GM19438 (cell line): ENCODE results near the gene PCSK5.

Experiments used
- ATAC-seq: cut with Tn5 transposase; IDR thresholded peaks from one replicate; pipeline ENCODE4 v1.9.1; 2021; ENCODE audit warnings: low read depth; ENCODE audit not compliant: unreplicated experiment

Gene PCSK5

GRCh38 chr9:75918154-75918553 lies 27.7 kb downstream of the PCSK5 start:
- no peak for ATAC-seq

- no peak for ATAC-seq
Observed at GRCh38 chr9:75918909-75919308, 28.4 kb downstream of the PCSK5 start.

DNA sequence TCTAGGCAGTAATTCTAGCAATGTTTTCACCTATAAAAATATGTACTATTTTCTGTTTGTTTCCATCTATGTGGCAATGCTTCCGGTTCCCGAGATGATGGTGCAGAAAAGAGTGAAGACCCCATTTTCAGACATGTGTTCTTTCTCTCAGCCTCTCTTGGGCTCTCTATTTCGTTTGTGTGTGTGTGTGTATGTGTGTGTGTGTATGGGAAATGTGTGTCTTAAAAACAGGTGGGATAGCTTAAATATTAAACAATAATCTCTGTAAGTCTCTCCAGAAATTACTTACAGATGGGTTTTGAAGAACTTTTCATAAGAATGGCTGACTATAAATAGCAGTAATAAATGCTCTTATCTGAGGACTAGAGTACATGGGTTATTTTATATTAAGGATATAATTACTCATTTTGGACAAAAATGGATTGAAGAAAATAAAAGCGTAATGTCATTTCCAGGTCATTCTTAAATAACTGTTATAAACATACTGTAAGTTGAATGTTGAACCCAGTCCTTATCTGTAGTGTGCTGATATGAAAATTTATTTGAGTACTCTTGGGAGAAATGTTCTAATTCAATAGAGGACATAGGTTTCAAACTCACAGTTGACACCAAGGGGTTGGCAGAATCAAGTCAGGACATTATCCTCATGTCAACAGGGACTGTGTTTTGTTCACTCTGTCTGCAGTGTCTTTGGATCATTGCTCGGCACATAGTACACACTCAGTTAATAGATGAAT lies 31.1 kb downstream of the PCSK5 start:
- no peak for ATAC-seq

- ATAC-seq: no peak
Observed at GRCh38 chr9:75926385-75926784, 35.9 kb downstream of the PCSK5 start.

DNA sequence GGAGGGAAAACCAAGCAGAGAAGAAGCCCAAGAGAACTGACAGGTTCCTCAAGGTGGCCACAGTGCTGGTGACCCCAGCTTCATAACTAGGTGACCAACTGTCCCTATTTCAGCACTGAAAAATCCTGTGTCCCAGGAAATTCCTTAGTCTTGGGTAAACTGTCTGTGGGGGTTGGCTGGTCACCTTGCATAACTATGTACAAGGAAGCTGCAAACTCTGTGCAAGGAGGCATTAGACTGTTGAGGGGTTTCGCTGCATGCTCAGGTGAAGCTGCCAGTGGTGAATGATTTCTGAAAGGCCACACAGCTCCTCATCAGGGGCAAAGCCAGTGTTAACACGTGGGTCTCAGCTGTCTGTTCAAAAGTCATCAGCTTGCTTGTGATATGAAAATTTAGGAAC lies 36.9 kb downstream of the PCSK5 start:
- no peak for ATAC-seq

- ATAC-seq: no peak
Observed at GRCh38 chr9:75930190-75930589, 39.7 kb downstream of the PCSK5 start.

- ATAC-seq: no peak
Observed at GRCh38 chr9:75930730-75931321, 40.4 kb downstream of the PCSK5 start.

DNA sequence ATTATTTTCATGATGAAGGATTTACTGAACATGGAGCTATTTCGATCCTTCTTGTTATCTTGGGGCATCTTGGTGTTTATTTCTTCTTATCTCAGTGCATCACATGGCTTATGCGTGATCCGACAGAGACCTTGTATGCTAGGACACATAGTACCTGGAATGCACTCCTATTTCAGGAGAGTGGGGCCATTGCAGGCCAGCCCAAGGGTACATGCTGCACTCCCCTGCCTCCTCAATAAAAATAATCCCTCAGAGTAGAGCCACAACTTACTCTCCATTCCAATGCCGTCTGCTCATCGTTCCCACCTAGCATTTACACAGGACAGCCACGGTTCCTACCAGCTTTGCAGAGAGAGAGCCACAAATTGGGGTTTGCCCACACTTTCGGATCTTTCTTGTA lies 43.5 kb downstream of the PCSK5 start:
- no peak for ATAC-seq

DNA sequence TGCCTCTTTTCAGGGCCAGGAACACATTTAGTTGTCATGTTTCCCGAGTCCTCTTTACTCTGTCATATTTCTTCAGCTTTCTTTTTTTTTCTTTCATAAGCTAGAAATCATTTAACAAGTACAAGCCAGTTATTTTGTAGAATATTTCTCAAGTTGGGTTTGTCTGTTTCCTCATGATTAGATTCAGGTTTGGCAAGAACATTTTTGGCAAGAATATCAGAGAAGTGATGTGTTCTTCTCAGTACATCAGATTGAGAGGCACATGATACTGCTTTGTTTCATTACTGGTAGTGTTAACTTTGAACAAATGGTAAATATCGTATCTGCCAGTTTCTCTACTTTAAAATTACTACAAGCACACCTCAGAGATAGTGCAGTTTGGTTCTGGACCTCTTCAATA lies 45.1 kb downstream of the PCSK5 start:
- no peak for ATAC-seq

GRCh38 chr9:75937521-75938258 lies 47.2 kb downstream of the PCSK5 start:
- no peak for ATAC-seq

- ATAC-seq: no peak
Observed at GRCh38 chr9:75938946-75939345, 48.5 kb downstream of the PCSK5 start.

- no peak for ATAC-seq
Observed at GRCh38 chr9:75939536-75940111, 49.2 kb downstream of the PCSK5 start.

DNA sequence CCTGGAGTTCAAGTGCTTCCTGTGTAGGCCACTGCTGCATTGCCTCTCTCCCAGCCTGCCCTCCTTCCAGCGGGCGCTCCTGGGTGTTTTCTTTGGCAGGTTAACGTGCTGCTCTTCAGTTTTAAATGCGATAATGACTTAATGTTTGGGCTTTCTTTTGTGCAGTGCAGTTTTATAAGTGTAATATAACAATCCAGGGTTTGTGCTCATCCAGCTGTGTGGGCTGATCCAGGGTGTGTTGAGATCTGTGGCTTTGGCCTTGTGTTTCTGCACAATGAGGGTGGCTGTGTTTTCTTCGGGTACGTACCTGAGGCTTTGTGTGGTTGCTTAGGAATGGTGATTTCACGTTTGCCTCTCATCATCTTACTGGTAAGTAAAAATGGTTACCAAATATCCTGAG lies 50.6 kb downstream of the PCSK5 start:
- ATAC-seq: no peak

GRCh38 chr9:75941577-75942311 lies 51.3 kb downstream of the PCSK5 start:
- no peak for ATAC-seq

- no peak for ATAC-seq
Observed at GRCh38 chr9:75946766-75947165, 56.3 kb downstream of the PCSK5 start.

DNA sequence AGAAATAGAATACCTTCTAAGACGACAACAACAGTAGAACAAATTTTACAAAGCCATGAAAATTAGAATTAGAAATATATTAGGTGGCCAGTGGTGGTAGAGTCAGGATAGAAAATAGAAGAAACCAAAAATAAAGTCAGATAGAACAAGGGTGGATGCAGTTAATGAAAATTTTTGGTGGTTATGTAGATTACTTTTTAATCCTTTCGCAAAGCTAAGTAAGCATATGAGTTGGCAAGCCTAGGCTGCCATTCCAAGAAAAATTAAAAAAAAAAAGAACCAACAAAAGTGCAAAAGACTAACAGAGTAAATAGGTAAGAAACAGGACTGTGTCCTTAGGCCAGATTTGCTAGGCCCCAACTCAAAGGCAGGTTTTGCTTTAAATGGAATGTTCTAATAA lies 56.8 kb downstream of the PCSK5 start:
- no peak for ATAC-seq

DNA sequence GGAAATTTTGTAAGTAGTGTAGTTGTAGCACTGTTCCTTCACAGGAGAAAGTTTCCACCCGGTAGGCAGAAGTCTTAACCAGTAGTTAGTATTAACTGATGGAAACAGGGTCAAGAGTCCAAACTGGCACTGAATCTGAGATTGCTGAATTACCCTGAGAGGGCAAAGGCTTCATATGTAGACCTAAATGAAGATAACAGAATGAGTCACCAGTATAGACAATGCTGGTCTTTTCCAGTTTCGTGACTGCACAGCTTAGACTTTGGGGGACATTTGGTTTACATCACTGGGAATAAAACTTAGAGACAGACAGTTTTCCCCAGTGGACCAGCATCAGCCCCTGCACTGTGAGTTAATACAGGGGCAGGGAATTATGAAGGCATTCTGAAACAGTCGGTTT lies 60.5 kb downstream of the PCSK5 start:
- no peak for ATAC-seq

- ATAC-seq: no peak
Observed at GRCh38 chr9:75953218-75953617, 62.7 kb downstream of the PCSK5 start.

- ATAC-seq: no peak
Observed at GRCh38 chr9:75956161-75956560, 65.7 kb downstream of the PCSK5 start.

GRCh38 chr9:75957116-75957515 lies 66.6 kb downstream of the PCSK5 start:
- no peak for ATAC-seq

- ATAC-seq: no peak
Observed at GRCh38 chr9:75958226-75958625, 67.8 kb downstream of the PCSK5 start.
